NCI-H1092 treated with DMSO at 0.1 percent for 48 hours (cell line): Measurements from ENCODE around the gene IQSEC1.
"Not testable (repeated sequence)": the region's sequence is repeated elsewhere in the genome, so short reads cannot be mapped to it uniquely, and the experiment has no call there.

ENCODE experiments used
- DNase-seq: peaks from one replicate; lab custom pipeline; 2025; lab: John Stamatoyannopoulos, UW

Gene IQSEC1

GRCh38 chr3:12869035-12869621, 204.1 kb downstream of the IQSEC1 start:
- peak; percentile 29 for DNase-seq

- DNase-seq = peak; percentile 75
Measured at GRCh38 chr3:12868039-12869034, 204.9 kb downstream of the IQSEC1 start.

- no peak for DNase-seq
Measured at GRCh38 chr3:12866836-12867235, 206.4 kb downstream of the IQSEC1 start.

GRCh38 chr3:12865271-12865670, 208.0 kb downstream of the IQSEC1 start:
- DNase-seq = no peak

- DNase-seq = no peak
Measured at GRCh38 chr3:12862387-12862786, 210.8 kb downstream of the IQSEC1 start.

- no peak for DNase-seq
Measured at GRCh38 chr3:12861611-12862010, 211.6 kb downstream of the IQSEC1 start.

- DNase-seq = no peak
Measured at GRCh38 chr3:12859840-12860239, 213.4 kb downstream of the IQSEC1 start.

GRCh38 chr3:12856626-12857025, 216.6 kb downstream of the IQSEC1 start:
- DNase-seq = no peak

GRCh38 chr3:12854565-12854964, 218.7 kb downstream of the IQSEC1 start:
- DNase-seq = no peak

GRCh38 chr3:12853847-12854246, 219.4 kb downstream of the IQSEC1 start:
- not testable (repeated sequence) for DNase-seq

- no peak for DNase-seq
Measured at GRCh38 chr3:12852201-12852600, 221.0 kb downstream of the IQSEC1 start.
